ENCODE data around the gene NRG2.

The NRG2 gene

GRCh38 chr5:139877129-139877597 is 165.9 kb downstream of the NRG2 start:
- DNase-seq (ENCODE audit: low spot score) = no peak

DNA sequence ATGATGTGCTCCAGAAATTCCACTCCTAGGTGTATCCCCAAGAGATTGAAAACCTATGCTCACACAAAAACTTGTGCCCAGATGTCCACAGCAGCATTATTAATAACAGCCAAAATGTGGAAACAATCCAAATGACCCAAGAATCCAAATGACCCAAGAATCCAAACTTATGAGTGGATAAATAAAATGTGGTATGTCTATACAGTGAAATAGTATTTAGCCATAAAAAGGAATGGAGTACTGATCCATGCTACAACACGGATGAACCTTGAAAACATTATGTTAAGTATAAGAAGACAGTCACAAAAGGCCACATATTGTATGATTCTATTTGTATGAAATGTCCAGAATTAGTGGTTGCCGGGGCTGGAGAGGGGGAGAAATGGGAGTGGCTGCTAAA is 167.1 kb downstream of the NRG2 start:
- no peak for DNase-seq (ENCODE audit: low spot score)

GRCh38 chr5:139872851-139873794 is 170.0 kb downstream of the NRG2 start:
- no peak for DNase-seq (ENCODE audit: low spot score)

GRCh38 chr5:139872052-139872766 is 170.9 kb downstream of the NRG2 start:
- no peak for DNase-seq (ENCODE audit: low spot score)

GRCh38 chr5:139871614-139872013 is 171.5 kb downstream of the NRG2 start:
- DNase-seq (ENCODE audit: low spot score) = no peak

GRCh38 chr5:139870677-139871076 is 172.4 kb downstream of the NRG2 start:
- DNase-seq (ENCODE audit: low spot score) = no peak

DNA sequence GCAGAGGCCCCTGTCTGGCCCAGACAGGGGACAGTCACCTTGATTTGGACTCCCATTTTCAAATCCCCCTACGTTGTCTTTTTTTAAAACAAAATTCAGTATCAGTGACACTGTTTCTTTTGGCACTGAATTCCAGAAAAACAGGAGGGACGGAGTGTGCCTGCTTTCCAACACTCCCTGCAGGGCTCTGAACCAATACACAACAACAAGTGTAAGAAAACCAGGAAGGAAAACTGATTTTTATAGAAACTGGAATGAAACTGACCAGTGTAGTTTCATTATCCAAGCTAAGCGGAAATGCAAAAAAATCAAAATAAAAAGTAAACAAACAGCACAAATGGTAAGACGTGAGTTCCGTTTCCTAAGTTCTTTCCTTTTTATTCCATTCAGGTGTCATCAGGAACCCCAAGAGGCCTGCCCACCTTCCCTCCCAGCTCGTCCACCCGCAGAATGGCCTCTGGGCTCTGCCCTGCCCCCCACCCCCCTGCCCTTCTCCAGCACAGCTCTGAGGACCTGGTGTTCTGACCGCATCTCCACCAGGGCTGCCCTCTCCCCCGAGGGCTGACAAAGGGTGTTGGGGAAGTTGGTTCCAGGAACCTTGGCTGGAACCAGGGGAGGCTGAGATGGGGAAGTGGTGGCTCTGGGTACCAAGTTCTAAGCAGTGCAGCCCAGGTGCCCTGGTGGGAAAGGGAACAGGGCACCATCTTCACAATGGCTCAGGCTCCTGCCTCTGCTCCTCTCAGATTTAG is 173.9 kb downstream of the NRG2 start:
- DNase-seq (ENCODE audit: low spot score) = no peak

GRCh38 chr5:139867581-139867980 is 175.5 kb downstream of the NRG2 start:
- DNase-seq (ENCODE audit: low spot score) = no peak

DNA sequence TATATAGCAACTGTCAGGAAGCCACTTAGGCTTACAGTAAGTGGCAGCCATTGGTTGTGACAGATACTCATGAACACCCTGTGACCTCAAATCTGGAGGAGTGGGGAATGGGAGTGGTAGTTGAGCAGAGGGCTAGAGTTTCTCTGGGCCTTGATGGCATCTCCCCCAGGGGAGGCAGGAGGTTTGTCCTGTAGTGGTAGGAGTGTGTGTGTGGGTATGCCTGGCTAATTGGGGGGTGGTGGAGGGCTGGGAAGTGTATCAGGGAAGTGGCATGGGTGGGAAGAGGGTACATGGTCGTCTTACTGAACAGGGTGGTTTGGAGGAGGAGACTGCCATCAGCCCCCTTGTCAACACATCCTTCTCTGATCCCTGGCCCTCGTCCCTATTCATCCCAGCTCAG is 176.0 kb downstream of the NRG2 start:
- no peak for DNase-seq (ENCODE audit: low spot score)

DNA sequence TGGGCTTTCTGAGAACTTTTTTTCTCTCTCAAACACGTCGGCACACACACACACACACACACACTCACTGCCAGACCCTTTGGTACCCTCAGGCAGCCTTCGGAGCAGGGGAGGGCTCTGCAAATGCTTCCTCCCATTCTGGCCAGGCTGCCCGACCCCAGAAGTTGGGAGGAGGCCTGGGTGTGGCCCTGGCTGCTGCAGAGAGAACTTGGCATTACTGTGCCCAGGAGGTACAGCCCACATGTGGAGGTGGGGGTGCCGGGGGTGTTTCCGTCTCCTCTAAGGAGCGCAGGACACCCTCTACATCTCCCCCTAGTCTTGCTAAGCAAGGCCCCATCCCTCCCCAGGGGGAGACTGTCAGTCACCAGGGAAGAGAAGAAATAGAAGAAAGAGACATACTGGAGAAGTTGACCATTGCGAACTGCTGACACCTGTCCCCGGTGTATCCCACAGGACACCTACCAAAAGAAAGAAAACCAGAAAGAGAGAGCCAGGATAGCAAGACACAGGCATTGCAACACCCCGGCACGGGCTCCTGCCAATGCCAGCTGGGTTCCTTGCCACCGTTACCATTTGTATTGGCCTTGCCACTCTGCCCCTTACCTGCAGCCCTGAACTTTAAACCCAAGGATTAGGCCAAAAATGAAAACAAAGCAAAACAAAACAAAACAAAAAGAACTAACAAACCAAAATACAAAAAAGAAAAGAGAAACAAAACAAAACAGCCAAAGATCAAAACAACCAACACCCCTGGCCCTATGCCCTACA is 178.2 kb downstream of the NRG2 start:
- no peak for DNase-seq (ENCODE audit: low spot score)

DNA sequence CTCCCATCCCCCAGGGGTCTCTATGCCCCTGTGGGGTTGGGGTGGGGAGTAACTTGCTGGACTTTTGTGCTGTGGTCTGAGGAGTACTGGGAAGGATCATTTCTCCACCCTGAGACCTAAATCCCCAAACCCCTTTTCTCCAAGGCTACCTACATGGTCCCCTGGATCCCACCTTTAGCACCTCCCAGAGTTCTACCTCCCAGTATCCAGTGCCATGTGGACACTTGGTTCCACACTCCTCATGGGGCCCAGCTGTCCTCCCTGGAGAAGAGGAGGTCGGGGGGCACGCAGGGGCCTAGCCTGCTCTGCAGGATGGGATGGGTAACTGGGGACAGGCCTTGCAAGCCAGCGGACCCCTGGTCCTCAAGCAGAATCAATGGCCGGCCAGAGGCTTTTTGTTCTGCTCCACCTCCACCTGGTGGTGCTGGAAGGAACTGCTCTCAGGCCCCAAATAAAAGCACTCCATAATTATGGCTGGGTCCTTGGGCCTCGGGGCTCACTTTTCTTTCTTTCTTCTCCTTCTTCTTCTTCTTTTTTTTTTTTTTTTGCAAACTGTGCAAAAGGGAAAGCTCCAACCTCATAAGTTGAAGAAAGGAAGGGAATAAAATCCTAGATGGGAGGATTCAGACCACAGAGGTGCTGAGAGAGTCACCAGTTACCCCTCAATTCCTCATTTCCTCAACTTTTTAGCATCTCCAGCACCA is 179.1 kb downstream of the NRG2 start:
- DNase-seq (ENCODE audit: low spot score) = peak; percentile 75

DNA sequence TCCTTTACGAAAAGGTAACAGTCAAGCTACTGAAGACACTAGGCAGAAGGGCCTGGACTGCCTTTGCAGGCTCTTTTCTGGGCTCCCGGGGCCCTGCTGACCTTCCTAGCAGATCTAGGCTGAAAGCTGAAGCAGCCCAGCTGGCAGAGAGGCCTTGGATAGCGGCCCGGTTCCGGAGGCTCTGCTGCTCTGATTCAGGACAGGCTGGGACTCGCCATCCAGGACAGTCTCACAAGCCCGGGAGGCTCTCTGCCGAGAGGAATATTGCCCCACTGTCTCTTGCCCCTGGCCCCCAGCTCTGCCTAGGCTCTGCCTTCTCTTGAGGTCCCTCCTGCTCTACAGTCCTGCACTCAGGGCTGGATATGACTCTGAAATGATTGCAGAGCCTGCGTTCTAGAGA is 179.7 kb downstream of the NRG2 start:
- no peak for DNase-seq (ENCODE audit: low spot score)

- DNase-seq (ENCODE audit: low spot score) = no peak
Measured at GRCh38 chr5:139862803-139863202, 180.3 kb downstream of the NRG2 start.

GRCh38 chr5:139862313-139862712 is 180.8 kb downstream of the NRG2 start:
- no peak for DNase-seq (ENCODE audit: low spot score)

GRCh38 chr5:139861889-139862207 is 181.3 kb downstream of the NRG2 start:
- DNase-seq (ENCODE audit: low spot score) = no peak

DNA sequence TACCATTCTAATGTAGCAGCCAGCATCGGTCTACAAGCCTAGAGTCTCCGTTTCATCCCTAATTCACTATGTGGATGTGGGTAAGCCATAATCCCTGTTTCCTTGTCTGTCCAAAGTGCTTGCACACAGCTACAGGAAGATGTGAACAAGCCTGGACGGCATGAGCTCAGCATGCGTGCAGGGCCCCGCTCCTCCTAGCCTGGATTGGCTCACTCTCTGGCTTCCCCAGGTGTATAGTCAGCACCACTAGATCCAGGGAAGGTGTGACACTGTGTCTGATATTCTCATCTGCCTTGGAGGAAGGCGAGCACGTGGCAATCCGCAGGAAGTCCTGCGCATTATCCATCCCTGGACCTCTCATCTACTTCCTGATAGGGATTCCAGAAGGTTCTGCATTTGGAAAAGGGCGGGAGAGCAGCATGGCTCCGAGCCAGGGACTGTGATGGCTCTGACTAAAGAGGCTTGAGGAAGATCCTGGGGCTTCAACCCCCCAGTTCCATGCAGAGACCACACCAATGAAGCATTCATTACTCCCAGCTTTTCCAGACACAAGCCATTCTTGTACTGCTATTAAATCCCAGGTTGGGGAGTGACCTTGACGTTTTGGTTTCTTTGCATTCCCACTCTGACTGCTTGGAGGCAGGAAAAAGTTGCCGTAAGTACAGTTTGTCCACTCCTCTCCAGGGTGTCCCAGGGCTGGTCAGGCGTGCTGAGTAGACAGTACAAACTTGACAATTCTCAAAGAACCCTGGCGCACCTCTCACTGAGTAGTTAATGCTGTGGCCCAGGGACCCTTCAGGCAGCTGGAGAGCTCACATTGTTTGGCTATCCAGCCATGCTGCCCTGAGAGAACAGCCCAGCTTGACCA is 181.8 kb downstream of the NRG2 start:
- DNase-seq (ENCODE audit: low spot score) = no peak

GRCh38 chr5:139859013-139859412 is 184.1 kb downstream of the NRG2 start:
- DNase-seq (ENCODE audit: low spot score) = no peak

DNA sequence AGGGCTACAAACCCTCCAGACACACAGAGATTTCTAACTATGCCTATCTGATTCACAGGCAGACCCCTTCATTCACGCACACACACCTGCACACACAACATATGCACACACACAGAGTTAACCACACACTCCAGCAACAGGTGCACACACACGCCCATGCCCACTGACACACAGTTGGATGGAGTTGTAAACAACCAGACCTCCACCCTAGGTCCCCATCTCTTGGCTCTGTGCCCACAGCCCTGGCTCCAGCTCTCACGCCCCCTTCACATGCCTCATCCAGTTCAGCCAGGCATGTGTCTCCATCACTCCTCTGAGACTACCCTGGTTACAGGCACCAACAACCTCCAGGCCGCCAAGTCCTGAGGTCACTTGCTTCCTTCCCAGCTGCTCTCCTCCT is 186.4 kb downstream of the NRG2 start:
- DNase-seq (ENCODE audit: low spot score) = no peak

DNA sequence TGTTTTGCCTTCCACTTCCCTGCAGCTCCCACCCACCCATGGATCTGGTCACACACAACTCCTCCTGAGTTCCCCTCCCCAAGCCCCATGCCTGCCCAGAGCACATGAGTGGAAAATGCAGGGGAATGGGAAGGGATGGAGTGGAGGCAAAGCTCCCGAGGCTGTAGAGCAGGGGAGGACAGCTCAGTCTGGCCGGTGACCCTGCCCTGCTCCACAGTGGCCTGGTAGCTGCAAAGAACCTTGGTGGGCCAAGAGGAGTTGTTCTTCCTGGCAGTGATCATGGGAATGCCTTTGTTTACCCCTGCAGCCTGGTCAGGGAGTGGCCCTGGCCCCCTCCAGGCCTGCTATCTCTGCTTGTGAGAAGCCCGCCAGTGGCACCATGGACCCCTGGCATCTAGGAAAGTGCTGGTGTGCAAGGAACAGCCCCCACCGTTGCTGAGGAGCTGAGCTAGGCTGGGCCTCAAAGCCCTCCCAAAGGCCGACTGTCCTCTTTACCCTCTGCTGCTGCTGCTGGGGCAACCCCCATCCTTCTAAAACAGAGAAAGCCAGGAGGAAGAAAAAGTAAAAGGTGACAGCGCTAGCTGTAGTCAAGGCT is 187.1 kb downstream of the NRG2 start:
- no peak for DNase-seq (ENCODE audit: low spot score)

GRCh38 chr5:139855451-139855850 is 187.6 kb downstream of the NRG2 start:
- no peak for DNase-seq (ENCODE audit: low spot score)
